NCI-H82 treated with DMSO at 0.1 percent for 48 hours (cell line): ENCODE results near the gene RPS3.
"Not testable (repeated sequence)": the region's sequence is repeated elsewhere in the genome, so short reads cannot be mapped to it uniquely, and the experiment has no call there.

ENCODE experiments used
- DNase-seq: peaks from one replicate; lab custom pipeline; 2025; ENCODE audit not compliant: unreplicated experiment; lab: John Stamatoyannopoulos, UW

RPS3 gene

DNA sequence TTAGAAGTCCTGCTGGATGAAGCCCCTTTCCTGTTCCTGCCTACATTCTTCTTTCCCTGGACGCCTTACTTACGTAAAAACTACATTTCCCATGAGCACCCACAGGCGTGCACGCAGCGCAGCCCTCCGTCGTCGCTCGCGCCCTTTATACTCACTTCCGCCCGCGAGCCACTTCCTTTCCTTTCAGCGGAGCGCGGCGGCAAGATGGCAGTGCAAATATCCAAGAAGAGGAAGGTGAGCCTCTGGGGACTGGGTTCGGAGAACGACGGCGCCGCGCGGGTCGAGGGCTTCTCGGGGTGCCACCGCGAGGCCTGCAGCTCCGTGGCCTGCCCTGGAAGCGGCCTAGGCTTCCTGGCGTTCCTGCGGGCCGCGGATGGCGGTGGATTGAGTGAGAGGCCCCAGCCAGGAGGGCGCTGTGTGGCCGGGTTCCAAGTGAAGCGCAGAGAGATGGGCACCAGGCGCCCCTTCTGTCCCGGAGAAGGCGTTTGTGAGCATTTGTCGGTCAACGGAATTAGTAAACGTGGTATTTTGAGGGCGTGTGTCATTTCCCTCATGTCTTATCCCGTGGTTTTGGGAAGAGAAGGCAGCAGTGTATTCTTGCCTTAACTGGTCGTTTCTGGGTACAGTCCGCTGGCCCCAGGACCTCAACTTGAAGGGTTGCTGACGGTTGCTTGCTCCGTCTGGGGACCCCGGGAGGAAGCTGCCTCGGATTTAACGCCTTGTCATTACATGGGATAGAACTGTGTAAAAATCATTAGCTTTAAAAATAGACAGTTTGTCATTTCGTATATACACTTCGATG lies at the start of gene RPS3:
Gene RPS3 (plus strand): TSS at position 175 of the 802 bp plus-strand sequence. CDS start 30 bp downstream, at position 205.
- peak; percentile 58 for DNase-seq

DNA sequence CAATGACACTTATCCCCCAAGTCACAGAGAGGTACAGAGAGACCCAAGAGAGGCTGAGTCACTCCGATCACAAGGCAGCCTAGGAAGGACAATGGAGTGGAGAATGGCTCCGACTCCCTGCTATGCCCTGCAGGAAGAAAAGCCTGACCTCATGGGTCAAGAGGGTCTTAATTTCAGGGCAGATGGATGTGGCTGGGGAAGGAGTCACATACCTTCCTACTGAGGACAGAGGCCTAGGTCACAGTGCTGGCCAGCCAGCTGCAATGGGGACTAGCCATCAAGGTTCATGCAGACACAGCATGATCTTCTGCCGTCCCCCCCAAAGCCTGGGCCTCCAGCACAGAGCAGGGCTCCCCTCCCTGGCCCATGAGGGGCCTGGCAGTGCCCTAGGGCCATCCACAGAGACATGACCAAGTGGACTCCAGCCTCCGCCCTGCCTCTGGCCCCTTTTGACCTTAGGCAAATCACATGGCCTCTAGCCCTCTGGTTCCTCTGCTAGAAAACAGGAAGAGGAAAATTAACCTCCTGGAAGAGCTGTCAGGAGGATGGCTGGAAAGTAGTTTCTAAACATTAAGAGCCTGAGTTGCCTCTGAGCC lies 49.7 kb upstream of the RPS3 start:
- no peak for DNase-seq

DNA sequence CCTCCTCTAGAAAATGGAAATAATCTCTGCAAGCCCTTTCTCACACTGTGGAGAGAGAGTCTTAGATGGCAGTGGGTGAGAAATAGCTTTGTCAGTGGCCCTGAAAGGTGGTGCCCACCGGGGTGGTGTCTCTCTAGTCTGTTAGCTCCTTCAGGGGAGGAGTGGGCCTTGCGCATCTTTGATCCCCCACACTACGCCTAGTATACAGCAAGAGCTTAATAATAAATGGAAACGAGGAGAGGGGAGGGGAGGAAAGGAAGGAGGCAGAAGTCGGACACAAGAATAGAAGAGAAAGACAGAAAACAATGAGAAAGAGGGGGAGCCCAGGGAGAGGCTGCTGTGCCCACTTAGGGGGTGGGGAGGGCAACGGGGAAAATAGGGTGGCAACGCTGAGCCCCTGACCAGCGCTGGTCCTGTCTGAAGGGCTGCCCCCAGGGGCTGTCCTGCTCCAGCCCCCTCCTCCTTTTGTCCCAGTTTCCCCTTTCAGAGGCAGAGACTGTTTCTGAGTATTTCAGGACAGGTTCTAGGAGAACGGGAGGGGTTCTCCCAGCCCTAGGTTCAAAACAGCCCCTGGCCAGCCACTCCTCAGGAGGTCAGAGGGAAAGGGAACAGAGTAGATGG lies 49.1 kb upstream of the RPS3 start:
- DNase-seq = no peak

DNA sequence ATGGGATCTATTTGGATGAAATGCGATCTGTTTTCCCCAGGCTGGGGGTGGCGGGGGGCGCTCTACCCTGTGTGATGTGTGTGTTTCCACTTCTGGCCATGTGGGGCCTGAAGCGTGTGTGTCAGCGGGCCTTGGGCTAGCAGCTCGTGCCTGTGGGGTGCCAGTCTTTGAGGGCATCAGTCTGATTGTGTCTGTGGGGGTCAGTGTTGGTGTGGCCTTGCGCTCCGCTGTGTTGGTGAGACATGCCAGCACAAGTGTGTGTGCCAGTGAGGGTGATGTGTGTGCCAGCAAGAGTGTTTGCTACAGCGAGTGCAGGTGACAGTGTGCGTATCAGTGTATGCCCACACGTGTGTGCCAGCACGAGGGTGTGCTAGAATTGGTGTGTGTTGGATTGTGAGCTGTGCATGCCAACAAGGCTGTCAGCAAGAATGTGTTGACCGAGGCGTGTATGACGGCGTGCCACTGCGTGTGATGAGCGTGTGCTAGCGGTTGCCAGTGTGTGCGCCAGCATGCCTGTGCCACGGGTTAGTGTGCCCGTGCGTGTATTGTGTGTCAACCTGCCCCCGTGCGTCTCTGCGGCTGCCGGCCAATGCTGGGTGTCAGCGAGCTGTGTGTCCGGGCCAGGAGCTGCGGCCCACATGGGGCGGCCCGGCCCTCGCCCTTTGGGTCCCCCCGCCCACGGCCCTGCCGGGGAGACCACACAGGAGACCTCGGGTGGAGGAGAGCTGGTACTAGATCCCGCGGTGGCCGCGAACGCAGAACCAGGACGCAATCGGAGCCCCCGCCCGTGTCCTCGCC lies 48.4 kb upstream of the RPS3 start:
- peak; percentile 7 for DNase-seq

DNA sequence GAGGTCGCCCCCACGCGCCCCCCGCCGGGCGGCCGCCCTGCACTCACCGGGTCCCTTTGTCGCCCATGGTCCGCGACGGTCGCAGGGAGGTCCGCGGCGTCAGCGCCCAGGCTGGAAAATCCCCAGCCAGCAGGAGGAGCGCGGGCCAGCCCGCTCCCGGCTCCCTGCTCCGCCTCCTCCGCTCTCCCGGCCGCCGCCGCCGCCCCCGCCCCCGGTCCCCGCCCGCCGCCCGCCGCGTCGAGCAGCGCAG lies 47.9 kb upstream of the RPS3 start, which contains the start of gene ARRB1:
Gene ARRB1 (minus strand): TSS at position 121 of the 250 bp plus-strand sequence. CDS start 54 bp downstream, at position 67.
- DNase-seq = no peak

DNA sequence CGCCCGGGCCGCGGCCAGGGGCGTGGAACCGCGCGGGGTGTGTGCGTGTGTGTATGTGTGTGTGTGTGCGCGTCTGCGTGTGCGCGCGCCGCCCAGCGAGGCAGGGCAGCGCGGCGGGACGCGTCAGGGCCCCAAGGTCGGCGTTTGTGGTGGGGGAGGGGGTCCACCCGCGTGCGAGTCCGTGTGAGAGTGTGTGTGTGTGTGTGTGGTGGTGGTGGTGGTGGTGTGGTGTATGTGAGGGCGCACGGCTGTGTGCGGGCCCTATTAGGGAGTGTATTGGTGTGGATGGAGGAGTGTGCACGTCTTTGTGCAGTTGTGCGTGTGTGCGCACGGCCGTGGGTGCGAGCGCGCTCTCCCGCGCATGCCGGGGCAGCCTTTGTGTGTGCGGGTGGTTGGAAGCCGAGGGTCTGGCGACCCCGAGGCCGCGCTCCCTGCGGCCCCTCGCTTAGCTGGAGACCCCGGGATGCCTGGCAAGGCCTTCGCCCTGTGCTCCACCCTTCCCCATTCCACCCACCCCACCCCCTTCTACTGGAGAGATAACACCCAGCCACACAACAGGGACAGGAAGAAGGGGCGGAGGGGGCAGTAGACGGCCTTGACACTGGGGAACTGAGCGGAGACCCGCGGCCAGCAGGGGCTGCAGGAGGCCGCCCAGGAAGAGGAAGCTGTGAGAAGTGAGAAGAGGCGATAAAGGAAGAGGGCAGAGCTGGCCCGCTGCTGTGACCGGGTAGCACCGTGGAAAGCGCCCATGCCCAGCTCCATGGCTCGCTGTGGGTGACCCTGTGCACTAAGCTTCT lies 47.3 kb upstream of the RPS3 start:
- peak; percentile 17 for DNase-seq

DNA sequence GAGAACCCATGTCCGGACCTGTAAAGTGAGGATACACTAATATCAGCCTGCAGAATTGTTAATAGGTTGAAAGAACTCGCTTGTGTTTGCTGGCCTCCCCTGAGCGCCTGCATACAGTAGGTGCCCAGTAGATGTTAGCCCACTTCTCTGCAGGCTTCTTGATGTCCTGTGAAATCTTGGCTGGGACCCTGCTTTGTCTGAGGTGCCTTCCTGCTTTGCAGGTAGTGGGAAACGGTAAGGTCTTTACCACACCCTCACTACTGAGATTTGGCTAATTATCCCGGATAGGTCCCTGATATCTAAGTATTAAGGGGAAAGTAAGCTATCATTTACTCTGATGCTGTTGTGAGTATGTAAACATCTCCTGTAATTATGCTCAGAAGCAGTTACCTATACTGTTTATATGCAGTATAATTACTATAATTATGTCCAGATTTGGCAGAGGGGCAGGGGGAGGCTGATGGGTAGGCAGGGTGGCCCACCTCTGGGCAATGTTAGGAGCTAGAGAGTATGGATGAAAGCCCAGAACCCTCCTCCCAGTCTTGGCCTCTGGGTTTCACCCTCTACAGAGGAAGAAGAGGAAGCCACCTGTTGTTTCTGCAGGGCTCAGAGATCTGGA lies 46.6 kb upstream of the RPS3 start:
- no peak for DNase-seq

DNA sequence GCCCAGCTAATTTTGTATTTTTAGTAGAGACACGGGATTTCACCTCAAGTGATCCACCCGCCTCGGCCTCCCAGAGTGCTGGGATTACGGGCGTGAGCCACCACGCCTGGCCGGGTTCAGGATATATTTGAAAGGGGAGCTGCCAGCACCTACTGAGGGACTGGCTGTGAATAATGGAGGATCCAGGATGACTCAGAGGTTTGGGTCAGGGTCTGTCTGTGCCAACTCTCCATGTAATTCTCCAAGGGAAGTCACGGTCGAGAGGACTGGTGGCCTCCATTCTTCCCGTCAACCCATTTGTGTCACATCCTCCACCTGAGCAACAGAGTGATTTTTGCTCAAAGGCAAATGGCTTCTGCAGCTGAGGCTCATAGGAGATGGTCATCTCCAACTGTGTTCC lies 44.3 kb upstream of the RPS3 start:
- DNase-seq = no peak

DNA sequence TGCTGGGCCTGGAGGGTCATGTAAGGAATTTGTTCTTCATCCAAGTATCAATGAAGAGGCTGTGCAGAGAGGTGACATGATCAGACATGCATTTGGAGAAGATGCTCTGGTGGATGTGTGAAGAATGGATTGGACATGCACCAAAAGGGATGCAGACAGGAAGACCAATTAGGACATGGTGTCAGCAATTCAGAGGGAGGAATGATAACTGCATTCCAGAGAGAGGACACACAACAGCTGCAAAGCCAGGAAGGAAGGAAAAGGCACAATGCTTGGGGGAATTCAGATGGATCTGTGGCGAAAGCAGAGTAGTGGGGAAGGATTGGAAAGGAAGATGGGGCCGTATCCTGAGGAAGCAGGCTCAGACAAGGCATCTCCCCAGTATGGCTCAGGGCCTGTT lies 42.7 kb upstream of the RPS3 start:
- no peak for DNase-seq

DNA sequence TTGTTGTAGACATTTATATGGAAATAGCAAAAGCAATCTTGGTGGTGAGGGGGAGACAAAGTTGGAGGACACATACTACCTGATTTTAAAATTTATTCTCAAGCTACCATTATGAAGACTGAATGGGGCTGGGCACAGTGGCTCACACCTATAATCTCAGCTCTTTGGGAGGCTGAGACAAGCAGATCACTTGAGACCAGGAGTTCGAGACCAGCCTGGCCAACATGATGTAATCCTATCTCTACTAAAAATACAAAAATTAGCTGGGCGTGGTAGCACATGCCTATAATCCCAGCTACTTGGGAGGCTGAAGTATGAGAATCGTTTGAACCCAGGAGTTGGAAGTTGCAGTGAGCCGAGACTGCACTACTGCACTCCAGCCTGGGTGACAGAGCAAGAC lies 37.0 kb upstream of the RPS3 start:
- not testable (repeated sequence) for DNase-seq

DNA sequence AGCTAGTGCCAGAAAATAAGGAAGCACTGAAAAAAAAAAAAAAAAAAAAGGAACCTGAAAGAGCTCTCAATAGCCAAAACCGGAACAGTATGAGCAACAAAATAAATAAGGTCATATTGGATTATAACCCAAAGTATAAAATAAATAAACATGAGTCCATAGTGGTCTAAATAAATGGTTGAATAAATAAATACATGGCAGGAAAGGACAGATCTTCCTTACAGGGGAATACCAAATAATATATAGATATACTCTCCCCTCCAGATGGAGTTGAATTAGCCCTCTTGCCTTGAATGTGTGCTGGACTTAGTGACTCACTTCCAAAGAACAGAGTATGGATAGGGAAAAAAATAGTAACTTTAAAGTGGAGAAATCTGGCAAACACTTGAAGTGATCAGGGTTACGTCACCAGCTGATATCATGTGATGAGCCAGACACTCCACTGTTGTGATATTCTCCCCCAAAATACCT lies 33.6 kb upstream of the RPS3 start:
- no peak for DNase-seq

DNA sequence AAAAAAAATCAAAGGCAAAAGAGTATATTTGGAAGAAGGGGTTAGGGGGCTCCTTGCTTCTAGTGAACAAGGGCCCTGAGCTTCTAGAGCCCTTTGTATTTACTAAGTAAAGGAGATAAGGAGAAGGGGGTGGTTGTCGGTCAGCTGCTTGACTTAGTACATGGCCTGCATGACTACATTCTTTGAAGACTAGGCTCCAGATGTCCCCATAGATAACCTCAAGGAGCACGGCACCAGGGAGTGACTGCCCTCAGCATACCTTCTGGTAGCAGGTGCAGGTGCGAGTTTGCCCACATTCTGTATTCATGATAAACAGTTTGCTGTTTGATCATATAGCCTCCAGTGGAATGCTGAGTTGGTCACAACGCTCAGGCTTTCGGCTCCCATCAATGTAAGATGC lies 32.5 kb upstream of the RPS3 start:
- not testable (repeated sequence) for DNase-seq

DNA sequence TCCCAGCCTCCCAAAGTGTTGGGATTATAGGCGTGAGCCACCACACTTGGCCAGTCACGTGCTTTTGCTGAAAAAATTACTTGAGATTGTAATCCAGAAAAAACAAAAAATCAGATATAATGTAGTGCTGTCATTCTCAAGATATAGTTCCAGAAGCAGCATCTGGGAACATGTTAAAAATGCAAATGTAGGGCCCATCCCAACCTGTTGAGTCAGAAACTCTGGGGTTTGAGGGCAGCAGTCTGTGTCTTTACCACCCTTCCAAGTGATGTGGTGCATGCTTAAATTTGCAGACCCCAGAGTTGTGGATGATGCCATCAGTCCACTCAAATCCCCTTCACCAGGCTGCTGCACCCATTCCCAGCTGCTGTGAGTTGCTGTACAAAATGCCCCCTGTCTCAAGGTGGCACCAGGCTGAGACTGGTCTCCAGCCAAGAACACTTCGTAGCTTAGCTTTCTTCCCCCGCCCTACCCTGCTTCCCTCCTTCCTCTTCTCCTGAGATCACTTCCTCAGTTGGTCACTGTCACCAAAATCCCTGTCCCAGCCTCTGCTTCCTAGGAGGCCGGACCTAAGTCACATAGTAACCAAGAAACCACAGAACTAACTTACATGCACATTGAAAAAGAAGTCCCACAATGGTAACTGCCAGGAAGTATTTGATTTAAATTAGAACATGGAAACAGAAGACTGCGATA lies 29.6 kb upstream of the RPS3 start:
- no peak for DNase-seq

DNA sequence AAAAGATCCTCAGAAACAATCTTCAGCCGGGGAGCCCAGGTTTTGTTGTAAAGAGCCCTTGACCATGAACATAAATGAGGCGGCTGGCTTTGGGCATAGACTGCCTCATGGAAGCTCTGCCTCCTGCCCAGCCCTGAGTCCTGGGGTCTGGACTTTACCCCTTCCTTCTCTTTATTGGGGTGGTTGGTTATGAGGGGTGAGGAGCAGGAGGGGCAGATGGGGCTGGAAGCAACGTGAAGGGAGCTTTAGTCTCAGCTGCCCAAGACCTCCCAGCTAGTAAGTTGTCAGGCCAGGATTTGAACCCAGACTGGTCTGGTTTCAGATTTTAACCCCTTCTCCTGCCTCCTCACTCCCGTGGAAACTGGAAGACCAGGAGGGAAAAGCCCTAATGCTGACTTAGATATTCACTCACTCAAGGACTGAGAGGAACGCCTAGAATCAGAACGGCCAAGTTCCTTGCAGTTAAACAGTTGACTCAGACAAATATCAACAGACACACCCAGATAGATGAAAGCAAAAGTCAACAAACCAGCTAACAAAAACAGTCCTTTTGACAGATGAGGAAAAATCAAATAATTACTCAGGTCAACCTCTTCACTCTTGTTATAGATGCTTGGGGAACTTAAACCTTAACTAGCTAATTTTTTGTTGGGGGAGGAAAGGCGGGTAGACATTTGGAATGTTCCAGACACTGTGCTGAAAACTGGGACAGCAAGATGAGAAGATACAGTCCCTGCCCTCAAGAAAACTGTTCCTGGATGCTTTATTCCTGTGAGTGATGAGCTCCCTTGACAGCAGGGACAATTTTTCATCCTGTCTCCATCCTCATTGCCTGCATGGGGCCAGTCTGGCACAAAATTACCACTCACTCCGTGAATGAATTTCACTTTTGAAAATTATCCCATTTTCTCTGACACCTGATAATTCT lies 27.1 kb upstream of the RPS3 start:
- DNase-seq = no peak

DNA sequence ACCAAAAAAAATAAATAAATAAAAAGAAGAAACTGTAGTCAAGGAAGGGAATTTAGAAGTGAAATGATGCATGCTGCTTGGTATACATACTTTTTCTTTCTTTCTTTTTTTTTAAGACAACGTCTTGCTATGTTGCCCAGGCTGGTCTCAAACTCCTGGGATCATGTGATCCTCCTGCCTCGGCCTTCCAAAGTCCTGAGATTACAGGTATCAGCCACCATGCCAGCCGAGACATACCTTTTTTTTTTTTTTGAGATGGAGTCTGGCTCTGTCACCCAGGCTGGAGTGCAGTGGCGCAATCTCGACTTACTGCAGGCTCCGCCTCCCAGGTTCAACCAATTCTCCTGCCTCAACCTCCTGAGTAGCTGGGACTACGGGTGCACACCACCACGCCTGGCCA lies 26.1 kb upstream of the RPS3 start:
- no peak for DNase-seq

DNA sequence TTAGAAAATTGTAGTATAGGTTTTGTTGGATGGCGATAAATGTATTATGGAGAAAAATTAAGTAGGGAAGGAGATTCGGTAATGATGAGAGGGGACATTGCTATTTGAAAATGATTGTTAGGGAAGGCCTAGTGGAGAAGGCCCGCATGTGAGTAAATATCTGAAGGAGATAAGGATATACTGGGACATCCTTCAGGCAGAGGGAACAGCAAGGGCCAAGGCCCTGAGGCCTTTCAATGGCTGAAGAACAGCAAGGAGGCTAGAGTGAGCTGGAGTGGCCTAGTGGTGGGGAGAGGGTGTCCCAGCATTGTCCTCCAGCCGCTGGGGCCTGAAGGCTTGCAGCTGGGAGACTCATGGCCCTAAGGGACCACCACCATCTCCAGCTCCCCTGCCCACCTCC lies 24.7 kb upstream of the RPS3 start:
- DNase-seq = no peak

DNA sequence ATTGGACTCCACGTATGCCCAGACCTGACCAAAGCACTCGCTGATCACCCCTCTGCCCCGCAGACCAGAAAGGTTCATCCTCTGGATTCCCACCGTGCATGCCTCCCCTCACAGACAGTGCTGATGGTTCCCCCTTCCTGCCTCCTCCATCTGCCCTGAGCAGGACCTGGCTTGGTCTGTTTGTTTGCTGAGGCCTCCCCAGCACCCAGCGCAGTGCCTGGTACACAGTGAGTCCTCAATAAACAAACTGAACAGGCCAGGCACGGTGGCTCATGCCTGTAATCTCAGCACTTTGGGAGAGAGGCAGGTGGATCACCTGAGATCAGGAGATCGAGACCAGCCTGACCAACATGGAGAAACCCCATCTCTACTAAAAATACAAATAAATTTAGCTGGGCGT lies 23.7 kb upstream of the RPS3 start:
- no peak for DNase-seq

DNA sequence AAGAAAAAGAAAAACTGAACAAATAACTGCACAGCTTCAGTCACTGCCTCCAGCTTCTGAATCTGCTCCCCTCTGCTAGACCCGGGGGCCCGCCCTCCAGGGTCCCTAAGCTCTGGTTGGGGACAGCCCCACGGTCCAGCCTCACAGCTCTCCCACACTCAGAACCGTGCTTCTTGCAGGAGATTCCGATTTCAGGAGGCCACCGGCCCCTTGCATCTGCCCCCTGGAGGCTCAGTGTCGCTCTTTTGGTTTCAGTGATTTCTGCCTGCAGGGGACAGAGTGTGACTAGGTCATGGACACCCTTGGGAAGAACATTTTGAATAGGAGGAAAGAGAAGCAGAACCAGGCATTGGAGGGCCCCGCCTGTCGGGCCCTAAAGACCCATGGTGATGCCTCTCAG lies 23.1 kb upstream of the RPS3 start:
- no peak for DNase-seq

DNA sequence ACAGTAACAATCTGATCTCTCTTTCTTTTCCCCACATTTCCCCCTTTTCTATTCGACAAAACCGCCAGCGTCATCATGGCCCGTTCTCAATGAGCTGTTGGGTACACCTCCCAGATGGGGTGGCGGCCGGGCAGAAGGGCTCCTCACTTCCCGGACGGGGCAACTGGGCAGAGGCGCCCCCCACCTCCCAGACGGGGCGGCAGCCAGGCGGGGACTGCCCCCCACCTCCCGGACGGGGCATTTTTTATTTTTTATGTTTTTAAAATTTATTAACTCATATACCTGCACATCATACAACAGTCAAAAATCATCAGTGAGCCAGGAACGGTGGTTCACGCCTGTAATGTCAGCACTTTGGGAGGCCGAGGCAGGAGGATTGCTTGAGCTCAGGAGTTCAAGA lies 20.5 kb upstream of the RPS3 start:
- DNase-seq = not testable (repeated sequence)
